HEK293 (cell line): ENCODE results near the gene ARHGDIA.

Experiments used
- ELK4 ChIP-seq: IDR thresholded peaks from 2 replicates; pipeline ENCODE4 v1.6.1; 2011; ENCODE audit warnings: mild to moderate bottlenecking, low read depth, low read length, borderline replicate concordance
- KLF8 ChIP-seq: fragments of 450-650 bp; formaldehyde crosslinking; IDR thresholded peaks from 2 replicates; pipeline ENCODE4 v1.5.1; 2016; ENCODE audit warnings: missing biosample characterization, missing genetic modification characterization
- PBX3 ChIP-seq: sonication (generic); formaldehyde crosslinking; IDR thresholded peaks from 2 replicates; pipeline ENCODE4 v1.8.1; 2022; ENCODE audit warnings: mild to moderate bottlenecking, moderate library complexity, missing genetic modification reagents
- REPIN1 ChIP-seq: fragments of 450-650 bp; formaldehyde crosslinking; IDR thresholded peaks from 2 replicates; pipeline ENCODE4 v1.5.1; 2017; ENCODE audit warnings: missing biosample characterization, missing genetic modification characterization, low read depth
- REST ChIP-seq: fragments of 450-650 bp; formaldehyde crosslinking; IDR thresholded peaks from 2 replicates; pipeline ENCODE4 v1.5.1; 2016; ENCODE audit warnings: missing biosample characterization, missing genetic modification characterization
- ZBTB21 ChIP-seq: fragments of 450-650 bp; formaldehyde crosslinking; IDR thresholded peaks from 2 replicates; pipeline ENCODE4 v1.5.1; 2017; ENCODE audit warnings: missing biosample characterization, missing genetic modification characterization
- ZNF214 ChIP-seq: fragments of 450-650 bp; formaldehyde crosslinking; IDR thresholded peaks from 2 replicates; pipeline ENCODE4 v1.5.1; 2017; ENCODE audit warnings: missing biosample characterization, mild to moderate bottlenecking, missing genetic modification characterization, borderline replicate concordance
- ZNF280C ChIP-seq: fragments of 450-650 bp; formaldehyde crosslinking; IDR thresholded peaks from 2 replicates; pipeline ENCODE4 v1.5.1; 2016; ENCODE audit warnings: missing biosample characterization, missing genetic modification characterization
- ZNF335 ChIP-seq: fragments of 450-650 bp; formaldehyde crosslinking; conservative IDR thresholded peaks from 2 replicates; pipeline ENCODE4 v1.5.1; 2016; ENCODE audit warnings: missing biosample characterization, missing genetic modification characterization
- ZNF341 ChIP-seq: fragments of 450-650 bp; formaldehyde crosslinking; IDR thresholded peaks from 2 replicates; pipeline ENCODE4; 2016; ENCODE audit warnings: low read depth, missing biosample characterization, missing genetic modification characterization
- ZNF473 ChIP-seq: fragments of 450-650 bp; formaldehyde crosslinking; IDR thresholded peaks from 2 replicates; pipeline ENCODE4 v1.5.1; 2017; ENCODE audit warnings: missing biosample characterization, missing genetic modification characterization
- ZNF518A ChIP-seq: fragments of 450-650 bp; formaldehyde crosslinking; conservative IDR thresholded peaks from 2 replicates; pipeline ENCODE4 v1.5.1; 2016; ENCODE audit warnings: low read depth, missing biosample characterization, missing genetic modification characterization
- ZNF600 ChIP-seq: fragments of 450-650 bp; formaldehyde crosslinking; IDR thresholded peaks from 2 replicates; pipeline ENCODE4 v1.5.1; 2016; ENCODE audit warnings: missing biosample characterization, missing genetic modification characterization
- ZNF747 ChIP-seq: fragments of 450-650 bp; formaldehyde crosslinking; IDR thresholded peaks from 2 replicates; pipeline ENCODE4 v1.5.1; 2016; ENCODE audit warnings: missing biosample characterization, missing genetic modification characterization
- ZSCAN5A ChIP-seq: fragments of 450-650 bp; formaldehyde crosslinking; IDR thresholded peaks from 2 replicates; pipeline ENCODE4 v1.5.1; 2016; ENCODE audit warnings: missing biosample characterization, missing genetic modification characterization

Gene ARHGDIA

GRCh38 chr17:81859906-81860755 lies 11.0 kb downstream of the ARHGDIA start, which contains the start of gene P4HB (continued):
- peak; percentile 80; the same call in 1 of the 2 replicates for TF ChIP-seq PBX3 (CRISPR knock-in tag)
- no peak for TF ChIP-seq ZNF280C (tag by site-specific recombination)
- no peak for TF ChIP-seq ELK4
- TF ChIP-seq ZSCAN5A (tag by site-specific recombination): no peak
- TF ChIP-seq KLF8 (tag by site-specific recombination): no peak
- no peak for TF ChIP-seq ZNF747 (tag by site-specific recombination)
- no peak for TF ChIP-seq REST (tag by site-specific recombination)
- TF ChIP-seq ZNF335 (tag by site-specific recombination): peak; percentile 49
- no peak for TF ChIP-seq ZNF473 (tag by site-specific recombination)
- no peak for TF ChIP-seq ZBTB21 (tag by site-specific recombination)
- no peak for TF ChIP-seq ZNF600
- TF ChIP-seq ZNF341 (tag by site-specific recombination): peak; percentile 47; the same call in 1 of the 2 replicates
- no peak for TF ChIP-seq ZNF518A (tag by site-specific recombination)
- TF ChIP-seq REPIN1 (tag by site-specific recombination): no peak
- TF ChIP-seq ZNF214 (tag by site-specific recombination): no peak
- TF ChIP-seq, all 188 proteins: peak for 16
